Dendritic cell treated with granulocyte-macrophage colony-stimulating factor and Interleukin-4, amounts not matched to agents 40 ng/mL and 50 ng/mL, for 4 days (primary cell): Measurements from ENCODE around the gene KNCN.

Experiments
- H3K27ac Mint-ChIP-seq: one replicate; pipeline ENCODE4 v1.8.0; 2022; ENCODE audit warnings: mild to moderate bottlenecking, mixed read lengths
- H3K27me3 Mint-ChIP-seq: one replicate; pipeline ENCODE4 v1.8.0; 2022; ENCODE audit warnings: mild to moderate bottlenecking, mixed read lengths
- H3K36me3 Mint-ChIP-seq: one replicate; pipeline ENCODE4 v1.8.0; 2022; ENCODE audit warnings: low read depth, mixed read lengths
- H3K4me1 Mint-ChIP-seq: one replicate; pipeline ENCODE4 v1.8.0; 2022; ENCODE audit warnings: low read depth, mixed read lengths
- H3K4me3 Mint-ChIP-seq: one replicate; pipeline ENCODE4 v1.8.0; 2022; ENCODE audit warnings: mild to moderate bottlenecking, moderate library complexity, mixed read lengths
- H3K9me3 Mint-ChIP-seq: one replicate; pipeline ENCODE4 v1.8.0; 2022; ENCODE audit warnings: mixed read lengths
- intact Hi-C: fragments of 100-400 bp; cut with micrococcal nuclease; formaldehyde crosslinking; loops from one replicate; pipeline ENCODE4 v1.15.0; 2022

KNCN gene

GRCh38 chr1:46503421-46503820, 48.0 kb downstream of the KNCN start:
- Mint-ChIP-seq H3K4me3 (no peak overlapping the region), H3K27ac (no peak overlapping the region), H3K36me3 (no peaks in the 10 kb centered on the region), H3K9me3 (no peaks in the 10 kb centered on the region), H3K27me3 (peaks cover 45% of the 10 kb centered on the region), H3K4me1 (no peaks in the 10 kb centered on the region)
- intact Hi-C loops: no loop called here

- Mint-ChIP-seq H3K36me3 (no peaks in the 10 kb centered on the region), H3K4me1 (no peaks in the 10 kb centered on the region), H3K9me3 (no peaks in the 10 kb centered on the region)
Observed at GRCh38 chr1:46501528-46501927, 49.9 kb downstream of the KNCN start.

GRCh38 chr1:46497665-46498064, 53.8 kb downstream of the KNCN start:
- H3K36me3 Mint-ChIP-seq: no peaks in the 10 kb centered on the region
- H3K27me3 Mint-ChIP-seq: peaks cover 68% of the 10 kb centered on the region
- peaks cover 7% of the 10 kb centered on the region for H3K4me1 Mint-ChIP-seq
- no peak overlapping the region for H3K27ac Mint-ChIP-seq
- H3K4me3 Mint-ChIP-seq: no peak overlapping the region
- intact Hi-C loops: no loop called here
- H3K9me3 Mint-ChIP-seq: no peaks in the 10 kb centered on the region

More at GRCh38 chr1:46501528-46501927, 49.9 kb downstream of the KNCN start:
- Mint-ChIP-seq H3K27ac (no peak overlapping the region), H3K4me3 (no peak overlapping the region), H3K27me3 (peaks cover 44% of the 10 kb centered on the region)
- intact Hi-C loops: no loop called here

GRCh38 chr1:46497020-46497419, 54.4 kb downstream of the KNCN start:
- peaks cover 13% of the 10 kb centered on the region for H3K4me1 Mint-ChIP-seq
- no peak overlapping the region for H3K27ac Mint-ChIP-seq
- intact Hi-C loops: no loop called here
- no peak overlapping the region for H3K4me3 Mint-ChIP-seq
- H3K36me3 Mint-ChIP-seq: no peaks in the 10 kb centered on the region
- H3K27me3 Mint-ChIP-seq: peaks cover 68% of the 10 kb centered on the region
- H3K9me3 Mint-ChIP-seq: no peaks in the 10 kb centered on the region

- Mint-ChIP-seq H3K4me3 (no peak overlapping the region), H3K36me3 (no peaks in the 10 kb centered on the region), H3K27ac (no peak overlapping the region), H3K9me3 (no peaks in the 10 kb centered on the region), H3K27me3 (peaks cover 73% of the 10 kb centered on the region), H3K4me1 (peaks cover 18% of the 10 kb centered on the region)
- intact Hi-C loops: no loop called here
Observed at GRCh38 chr1:46496505-46496904, 54.9 kb downstream of the KNCN start.

GRCh38 chr1:46495778-46496177, 55.7 kb downstream of the KNCN start:
- peaks cover 73% of the 10 kb centered on the region for H3K27me3 Mint-ChIP-seq
- intact Hi-C loops: no loop called here
- H3K4me3 Mint-ChIP-seq: no peak overlapping the region

More at GRCh38 chr1:46495778-46496177, 55.7 kb downstream of the KNCN start:
- Mint-ChIP-seq H3K36me3 (no peaks in the 10 kb centered on the region), H3K27ac (no peak overlapping the region), H3K4me1 (peaks cover 20% of the 10 kb centered on the region), H3K9me3 (no peaks in the 10 kb centered on the region)
